Thoracic aorta (tissue), 2 donors: ENCODE data around the gene THOC5. TPM values are rescaled to one million over a fixed set of nuclear protein-coding genes. Genes with fewer than 3 reads are reported as not detected.

Experiments
- ATAC-seq: fragments of 150-250 bp; one replicate; pipeline ENCODE4 v1.8.0; 2017; ENCODE audit warnings: low read depth; ENCODE audit not compliant: insufficient number of reproducible peaks, low FRiP score
- DNase-seq: peaks from one replicate; pipeline ENCODE4 v3.0.0-alpha.2; 2020; ENCODE audit warnings: low spot score
- H3K27ac ChIP-seq, 2 donors: fragments of 200-600 bp; sonication (generic); 1 replicate in 1 of 2; 2 replicates in 1 of 2; pipeline ENCODE4 v1.5.1; 2016; ENCODE audit warnings: mild to moderate bottlenecking in 2 of 2, moderate library complexity in 2 of 2
- H3K27me3 ChIP-seq: fragments of 200-600 bp; sonication (generic); replicated peaks from 2 replicates; pipeline ENCODE4 v1.6.0; 2016; ENCODE audit warnings: mild to moderate bottlenecking; ENCODE audit not compliant: insufficient read depth
- H3K36me3 ChIP-seq: fragments of 200-600 bp; sonication (generic); one replicate; pipeline ENCODE4 v1.5.1; 2016
- H3K4me1 ChIP-seq, 2 donors: fragments of 200-600 bp; sonication (generic); 1 replicate in 1 of 2; 2 replicates in 1 of 2; pipeline versions ENCODE4 v1.5.1 to v1.6.0; 2016; ENCODE audit warnings: low read depth in 2 of 2, mild to moderate bottlenecking in 1 of 2; ENCODE audit not compliant: control insufficient read depth in 1 of 2
- H3K4me3 ChIP-seq: fragments of 200-600 bp; sonication (generic); 2 replicates; pipeline ENCODE4 v1.5.1; 2016; ENCODE audit warnings: mild to moderate bottlenecking
- H3K9me3 ChIP-seq: fragments of 200-600 bp; sonication (generic); 2 replicates; pipeline ENCODE4 v1.5.1; 2016
- total RNA-seq, 2 donors: library from RNA; depleted of rRNA; stranded (reverse); fragments of >200 nt; gene quantifications; one replicate each; pipeline versions ENCODE4 v1.1.0 to v1.2.3, GENCODE V29; 2016
- TF ChIP-seq, protein P1 (sequence below): fragments of 200-600 bp; sonication (generic); IDR thresholded peaks from one replicate; pipeline ENCODE4 v1.5.1; 2019; ENCODE audit warnings: antibody characterized with exemption

Gene THOC5
- total RNA-seq, 2 donors from 2014 or later, result 39.8 to 104 TPM

DNA sequence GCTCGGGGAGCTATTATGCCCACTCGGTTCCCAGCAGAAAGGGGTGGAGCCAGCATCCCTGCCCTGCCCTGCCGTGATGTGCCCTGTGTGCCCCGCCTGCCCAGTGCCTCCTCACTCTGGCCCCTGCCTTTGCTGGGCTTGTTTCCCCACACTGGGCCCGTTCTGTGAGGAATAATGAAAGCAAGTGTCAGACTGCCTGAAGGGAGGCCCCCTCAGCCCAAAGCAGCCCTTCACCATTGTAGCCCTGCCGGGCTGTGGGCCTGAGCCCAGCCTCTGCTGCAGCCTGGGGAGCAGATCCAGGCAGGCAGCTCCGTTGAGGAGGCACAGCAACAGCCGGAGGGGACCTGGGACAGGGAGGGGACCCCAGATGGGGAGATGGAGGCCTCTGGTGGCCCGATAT is 93.8 kb downstream of the THOC5 start:
- no peaks in the 10 kb centered on the region for H3K27me3 ChIP-seq
- H3K9me3 ChIP-seq, result no peaks in the 10 kb centered on the region
- H3K27ac ChIP-seq, result no peak overlapping the region
- H3K4me3 ChIP-seq, result no peak overlapping the region
- no peaks in the 10 kb centered on the region for H3K4me1 ChIP-seq
- no peaks in the 10 kb centered on the region for H3K36me3 ChIP-seq
- ATAC-seq, result no peak
- DNase-seq, result no peak
- TF ChIP-seq, protein P1, sequence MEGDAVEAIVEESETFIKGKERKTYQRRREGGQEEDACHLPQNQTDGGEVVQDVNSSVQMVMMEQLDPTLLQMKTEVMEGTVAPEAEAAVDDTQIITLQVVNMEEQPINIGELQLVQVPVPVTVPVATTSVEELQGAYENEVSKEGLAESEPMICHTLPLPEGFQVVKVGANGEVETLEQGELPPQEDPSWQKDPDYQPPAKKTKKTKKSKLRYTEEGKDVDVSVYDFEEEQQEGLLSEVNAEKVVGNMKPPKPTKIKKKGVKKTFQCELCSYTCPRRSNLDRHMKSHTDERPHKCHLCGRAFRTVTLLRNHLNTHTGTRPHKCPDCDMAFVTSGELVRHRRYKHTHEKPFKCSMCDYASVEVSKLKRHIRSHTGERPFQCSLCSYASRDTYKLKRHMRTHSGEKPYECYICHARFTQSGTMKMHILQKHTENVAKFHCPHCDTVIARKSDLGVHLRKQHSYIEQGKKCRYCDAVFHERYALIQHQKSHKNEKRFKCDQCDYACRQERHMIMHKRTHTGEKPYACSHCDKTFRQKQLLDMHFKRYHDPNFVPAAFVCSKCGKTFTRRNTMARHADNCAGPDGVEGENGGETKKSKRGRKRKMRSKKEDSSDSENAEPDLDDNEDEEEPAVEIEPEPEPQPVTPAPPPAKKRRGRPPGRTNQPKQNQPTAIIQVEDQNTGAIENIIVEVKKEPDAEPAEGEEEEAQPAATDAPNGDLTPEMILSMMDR, result no peak

DNA sequence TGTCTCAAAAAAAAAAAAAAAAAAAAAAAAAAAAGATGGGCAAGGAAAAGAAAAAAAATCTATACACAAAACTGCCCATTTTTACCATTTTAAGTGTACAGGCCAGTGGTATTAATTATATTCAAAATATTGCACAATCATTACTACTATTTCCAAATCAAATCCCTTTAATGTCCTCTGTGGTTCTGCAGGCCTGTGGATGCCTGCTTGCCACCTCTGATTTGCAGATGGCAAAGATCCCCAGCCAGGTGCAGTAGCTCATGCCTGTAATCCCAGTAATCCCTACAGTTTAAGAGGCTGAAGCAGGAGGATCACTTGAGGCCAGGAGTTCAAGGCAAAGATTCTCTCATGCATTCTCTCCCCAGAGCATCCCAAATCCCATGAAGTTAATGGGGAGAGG is 95.0 kb downstream of the THOC5 start:
- ATAC-seq, result no peak
- no peak overlapping the region for H3K27ac ChIP-seq
- no peak for DNase-seq
- H3K9me3 ChIP-seq, result no peaks in the 10 kb centered on the region
- TF ChIP-seq, protein P1, result no peak
- H3K36me3 ChIP-seq, result no peaks in the 10 kb centered on the region
- no peaks in the 10 kb centered on the region for H3K27me3 ChIP-seq
- H3K4me1 ChIP-seq, result no peaks in the 10 kb centered on the region
- H3K4me3 ChIP-seq, result no peak overlapping the region

DNA sequence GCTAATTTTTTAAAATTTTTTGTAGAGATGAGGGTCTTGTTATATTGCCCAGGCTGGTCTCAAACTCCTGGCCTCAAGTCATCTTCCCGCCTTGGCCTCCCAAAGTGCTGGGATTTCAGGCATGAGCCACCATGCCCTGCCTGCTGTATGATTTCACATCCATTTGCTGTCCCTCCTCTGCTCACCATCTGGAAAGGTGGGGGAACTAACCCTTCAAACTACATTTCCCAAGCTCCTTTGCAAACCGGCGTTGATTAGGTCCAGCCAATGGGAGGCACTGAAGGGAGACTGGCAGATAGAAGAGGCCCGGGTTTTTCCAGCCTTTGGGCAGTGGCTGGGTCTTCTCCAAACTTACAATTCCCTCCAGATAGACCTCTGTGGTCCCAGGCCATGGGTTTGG is 95.8 kb downstream of the THOC5 start:
- TF ChIP-seq, protein P1, result no peak
- Histone ChIP-seq H3K4me1 (no peaks in the 10 kb centered on the region), H3K27ac (no peak overlapping the region), H3K9me3 (no peaks in the 10 kb centered on the region), H3K27me3 (no peaks in the 10 kb centered on the region), H3K4me3 (no peak overlapping the region), H3K36me3 (no peaks in the 10 kb centered on the region)
- DNase-seq (no peak), ATAC-seq (no peak)

DNA sequence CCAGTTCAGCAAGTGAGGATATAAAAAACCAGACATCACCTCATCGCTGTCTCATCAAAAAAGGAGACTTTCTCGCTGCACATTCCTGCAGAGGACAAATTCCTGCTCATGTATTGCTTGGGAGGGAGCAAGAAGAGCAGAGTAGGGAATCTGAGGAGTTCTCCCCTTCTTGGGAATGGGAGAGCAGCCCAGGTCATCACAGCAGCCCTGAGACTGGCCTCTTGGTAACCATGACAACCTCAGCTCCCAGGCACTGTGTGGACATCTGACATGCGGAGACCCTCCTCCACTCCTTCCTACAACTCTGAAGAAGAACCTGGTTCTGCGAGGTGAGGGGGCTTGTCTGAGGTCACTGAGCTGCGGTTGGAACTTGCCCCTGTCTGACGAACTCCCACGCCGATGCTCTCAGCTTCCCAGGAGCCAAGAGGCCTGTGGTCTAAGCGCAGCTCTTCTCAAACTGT is 97.3 kb downstream of the THOC5 start:
- DNase-seq, result no peak
- no peak overlapping the region for H3K27ac ChIP-seq

More for the DNA sequence above, 97.3 kb downstream of the THOC5 start:
- TF ChIP-seq, protein P1, result no peak
- Histone ChIP-seq H3K4me1 (no peaks in the 10 kb centered on the region), H3K27me3 (no peaks in the 10 kb centered on the region), H3K36me3 (no peaks in the 10 kb centered on the region), H3K9me3 (no peaks in the 10 kb centered on the region), H3K4me3 (no peak overlapping the region)
- ATAC-seq, result no peak

Other genes starting within 250 kb of the THOC5 start
- gene GAS2L1, start 247.1 kb downstream of the THOC5 start, total RNA-seq, result 10 to 100 TPM; 32.5 to 52.9 TPM
- gene RASL10A, start 238.1 kb downstream of the THOC5 start, total RNA-seq, result 1 to 10 TPM; 3.4 to 4.1 TPM
- 10 to 100 TPM; 59.5 to 73.1 TPM for gene AP1B1, start 165.2 kb downstream of the THOC5 start, total RNA-seq
- not detected for gene RFPL1, start 115.2 kb downstream of the THOC5 start, total RNA-seq
- under 1 TPM; 0.14 to 0.85 TPM for gene NEFH, start 73.5 kb downstream of the THOC5 start, total RNA-seq
- 1 to 10 TPM; 4.3 to 6.5 TPM for gene NIPSNAP1, start 27.4 kb upstream of the THOC5 start, total RNA-seq
- 10 to 100 TPM; 37.1 to 41.2 TPM for gene NF2, start 49.9 kb upstream of the THOC5 start, total RNA-seq
- under 1 TPM in 1 of 2 donors, not detected in 1; 0.14 TPM for gene CABP7, start 166.2 kb upstream of the THOC5 start, total RNA-seq
- gene ZMAT5, start 213.2 kb upstream of the THOC5 start, total RNA-seq, result 10 to 100 TPM; 11.0 to 26.8 TPM
- gene UQCR10, start 213.6 kb upstream of the THOC5 start, total RNA-seq, result 10 to 100 TPM; 12.2 to 43.1 TPM